HG03103 (cell line): ENCODE data around the gene PADI6.
A peak's percentile ranks its signal among the peaks of the same experiment; 100 is the strongest.
"Not testable (repeated sequence)": the region's sequence is repeated elsewhere in the genome, so short reads cannot be mapped to it uniquely, and the experiment has no call there.

Experiments
- ATAC-seq: cut with Tn5 transposase; IDR thresholded peaks from one replicate; pipeline ENCODE4 v1.9.1; 2021; ENCODE audit warnings: low read depth; ENCODE audit not compliant: unreplicated experiment

The PADI6 gene

GRCh38 chr1:17371896-17372295 lies at the start of gene PADI6:
Gene PADI6 (plus strand): TSS chr1:17372196. CDS start chr1:17372246, 50 bp downstream.
- ATAC-seq, result no peak

GRCh38 chr1:17328855-17329254 lies 43.1 kb upstream of the PADI6 start:
- no peak for ATAC-seq

- no peak for ATAC-seq
Measured at GRCh38 chr1:17329610-17330009, 42.4 kb upstream of the PADI6 start.

GRCh38 chr1:17330856-17331255 lies 41.1 kb upstream of the PADI6 start:
- ATAC-seq, result no peak

- no peak for ATAC-seq
Measured at GRCh38 chr1:17333081-17333480, 38.9 kb upstream of the PADI6 start.

GRCh38 chr1:17335821-17336710 lies 35.9 kb upstream of the PADI6 start:
- no peak for ATAC-seq

GRCh38 chr1:17338706-17339493 lies 33.1 kb upstream of the PADI6 start:
- no peak for ATAC-seq

GRCh38 chr1:17339521-17339920 lies 32.5 kb upstream of the PADI6 start:
- no peak for ATAC-seq

GRCh38 chr1:17340358-17340757 lies 31.6 kb upstream of the PADI6 start:
- no peak for ATAC-seq

GRCh38 chr1:17342014-17342441 lies 30.0 kb upstream of the PADI6 start:
- no peak for ATAC-seq

- not testable (repeated sequence) for ATAC-seq
Measured at GRCh38 chr1:17345506-17345905, 26.5 kb upstream of the PADI6 start.

- ATAC-seq, result no peak
Measured at GRCh38 chr1:17346046-17346789, 25.8 kb upstream of the PADI6 start.

GRCh38 chr1:17347769-17348592 lies 24.0 kb upstream of the PADI6 start:
- no peak for ATAC-seq

GRCh38 chr1:17348593-17349234 lies 23.3 kb upstream of the PADI6 start:
- ATAC-seq, result peak; percentile 80

- no peak for ATAC-seq
Measured at GRCh38 chr1:17350083-17350482, 21.9 kb upstream of the PADI6 start.

GRCh38 chr1:17350928-17351446 lies 21.0 kb upstream of the PADI6 start:
- ATAC-seq, result no peak

- ATAC-seq, result no peak
Measured at GRCh38 chr1:17351598-17352324, 20.2 kb upstream of the PADI6 start.

GRCh38 chr1:17352419-17352909 lies 19.5 kb upstream of the PADI6 start:
- ATAC-seq, result no peak
